ENCODE data around the gene VWF.
"Not testable (repeated sequence)": the region's sequence is repeated elsewhere in the genome, so short reads cannot be mapped to it uniquely, and the experiment has no call there.

The VWF gene

DNA sequence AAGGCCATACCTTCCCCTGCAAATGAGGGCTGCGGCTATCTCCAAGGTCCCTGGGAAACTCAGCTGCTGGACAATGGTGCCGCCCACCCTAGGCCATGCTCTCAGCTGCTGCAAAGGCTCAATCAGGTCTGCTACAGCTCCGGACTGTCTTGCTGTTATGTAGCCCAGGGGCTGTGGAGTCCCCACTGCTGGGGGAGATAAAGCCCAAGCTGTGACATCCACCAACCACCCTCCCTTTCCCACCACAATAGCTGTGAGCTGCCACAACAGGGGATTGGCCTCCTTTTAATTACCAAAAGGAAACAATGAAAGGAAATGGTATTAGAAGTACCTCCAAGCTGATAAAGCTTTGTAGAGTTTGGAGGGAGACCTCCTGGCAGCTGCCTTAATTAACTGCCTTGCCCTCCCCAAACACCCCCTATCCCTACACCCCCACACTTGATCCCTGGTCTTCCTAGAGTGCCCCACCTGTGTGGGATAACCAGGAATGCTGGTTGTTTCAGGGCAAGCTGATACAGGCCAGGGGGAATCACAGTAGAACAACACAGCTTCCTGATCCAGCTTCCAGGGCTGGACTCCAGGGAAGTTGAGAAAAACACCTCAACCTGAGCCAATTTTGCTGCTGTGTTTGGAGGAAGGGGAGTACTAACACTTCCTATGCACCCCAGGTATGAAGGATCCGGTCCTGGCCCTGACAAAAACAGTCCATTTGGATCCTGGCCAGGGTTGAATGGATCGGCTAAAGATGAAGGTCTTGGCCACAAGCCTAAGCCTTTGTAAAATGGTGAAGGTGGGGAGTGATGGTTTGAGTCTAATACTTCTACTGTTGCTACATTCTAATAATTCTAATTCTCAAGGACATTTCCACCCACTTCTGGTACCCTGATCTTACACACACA is at the start of gene VWF:
Gene VWF (minus strand): TSS at position 260 of the 899 bp plus-strand sequence. CDS start 1,474 bp downstream, outside the sequence.
- no peak for FAIRE-seq

DNA sequence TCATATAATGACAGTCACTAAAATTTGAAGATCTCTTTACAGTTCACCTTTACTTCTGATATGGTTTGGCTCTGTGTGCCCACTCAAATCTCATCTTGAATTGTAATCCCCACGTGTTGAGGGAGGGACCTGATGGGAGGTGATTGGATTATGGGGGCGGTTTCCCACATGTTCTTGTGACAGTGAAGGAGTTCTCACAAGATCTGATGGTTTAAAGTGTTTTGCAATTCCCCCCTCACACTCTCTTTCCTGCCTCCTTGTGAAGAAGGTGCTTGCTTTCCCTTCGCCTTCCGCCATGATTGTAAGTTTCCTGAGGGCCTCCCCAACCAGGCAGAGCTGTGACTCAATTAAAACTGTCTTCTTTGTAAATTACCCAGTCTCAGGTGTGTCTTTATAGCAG is 48.4 kb upstream of the VWF start:
- FAIRE-seq: no peak

DNA sequence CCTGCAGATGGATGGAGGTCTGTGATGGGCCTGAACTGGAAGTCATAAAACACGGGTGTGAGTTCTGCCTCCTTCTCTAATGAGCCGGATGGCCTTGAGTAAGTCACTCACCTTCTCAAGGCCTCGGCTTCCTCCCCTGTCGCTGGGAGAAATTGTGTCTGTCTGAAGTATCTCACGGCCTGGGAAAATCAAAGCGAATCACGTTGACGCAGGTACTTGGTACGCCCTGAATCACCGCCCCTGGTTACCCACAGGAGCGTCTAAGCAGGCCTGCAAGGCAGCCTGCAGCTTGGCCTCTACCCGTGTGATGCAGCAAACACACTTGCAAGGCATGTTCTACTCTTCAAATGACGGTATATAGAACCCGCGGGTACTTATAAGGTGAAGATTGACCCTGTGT is 47.6 kb upstream of the VWF start:
- no peak for FAIRE-seq

DNA sequence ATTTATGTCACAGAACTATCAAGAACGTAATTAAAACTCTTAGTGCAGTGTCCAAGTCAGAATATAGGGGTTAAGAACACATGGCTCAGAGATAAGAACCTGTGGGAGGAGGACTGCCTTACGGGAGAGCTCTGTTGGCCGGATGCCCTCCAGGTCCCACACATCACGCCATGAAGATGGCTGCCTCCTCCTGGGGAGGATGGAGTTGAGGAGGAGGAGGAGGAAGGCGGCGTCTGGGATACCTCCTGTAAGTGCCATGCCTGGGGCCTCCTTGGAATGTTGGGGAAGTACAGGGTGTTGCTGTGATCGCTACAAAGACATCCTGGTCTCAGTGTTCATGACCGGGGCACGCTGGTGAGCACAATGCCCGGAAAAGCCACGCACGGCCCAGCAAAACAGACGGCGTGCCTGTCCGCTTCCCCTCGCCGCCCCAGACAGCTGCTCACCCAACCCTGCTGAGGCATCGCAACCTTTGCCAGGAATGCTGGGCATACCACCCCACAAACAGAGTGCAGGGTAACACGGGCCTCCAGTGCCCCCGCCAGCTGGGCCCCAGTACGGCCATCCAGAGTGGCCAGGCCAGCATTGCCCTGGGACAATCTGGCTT is 47.0 kb upstream of the VWF start:
- FAIRE-seq: no peak

GRCh38 chr12:6167327-6168280 is 43.1 kb upstream of the VWF start:
- no peak for FAIRE-seq

DNA sequence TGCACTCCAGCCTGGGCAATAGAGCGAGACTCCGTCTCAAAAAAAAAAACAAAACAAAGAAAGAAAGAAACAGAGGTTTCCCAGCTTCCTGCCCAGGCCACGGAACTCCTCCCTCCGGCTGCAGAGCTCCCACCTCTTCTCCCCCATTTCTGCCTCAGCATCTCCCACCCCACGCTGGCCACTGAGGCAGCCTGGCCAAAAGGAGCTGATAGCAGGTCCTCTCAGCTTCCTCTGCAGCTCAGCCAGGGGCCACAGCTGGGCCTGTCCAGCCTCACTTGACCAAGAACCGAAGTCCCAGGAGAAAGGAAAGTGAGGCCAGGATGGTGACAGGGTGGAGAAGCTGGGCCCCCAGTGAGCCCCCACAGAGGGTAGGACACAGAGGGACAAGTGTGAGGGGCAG is 42.3 kb upstream of the VWF start:
- FAIRE-seq: no peak

- FAIRE-seq: no peak
These were observed 40.9 kb upstream of the VWF start for GRCh38 chr12:6165395-6165794.

DNA sequence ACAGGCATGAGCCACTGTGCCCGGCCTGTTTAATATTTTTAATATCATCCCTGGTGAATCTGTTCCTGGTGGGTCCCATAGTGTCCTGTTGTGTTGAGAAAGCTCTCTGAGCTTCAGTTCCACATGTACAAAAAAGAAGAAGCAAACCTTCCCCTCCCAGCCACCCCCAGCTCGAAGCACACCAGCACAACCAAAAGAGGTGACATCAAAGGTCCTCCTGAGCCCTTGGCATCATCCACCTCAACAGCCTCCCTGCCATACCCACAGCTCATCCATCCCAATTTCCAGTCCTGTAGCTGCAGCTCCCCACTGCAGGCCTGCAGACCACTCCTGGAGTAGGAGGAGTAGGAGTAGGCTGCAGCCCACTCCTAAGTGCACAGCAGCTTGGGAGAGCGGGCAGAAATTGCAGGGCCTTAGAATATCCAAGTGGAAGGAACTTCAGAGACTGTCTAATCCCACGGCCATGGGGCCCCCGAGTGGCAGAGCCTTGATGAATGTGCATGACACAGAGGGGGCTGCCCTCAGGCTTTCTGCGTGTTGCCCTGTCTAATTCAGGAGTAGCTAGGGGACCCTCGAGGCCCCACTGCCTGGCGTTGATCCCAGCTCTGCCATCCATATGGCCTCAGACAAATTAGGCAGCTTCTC is 39.1 kb upstream of the VWF start:
- FAIRE-seq: no peak

- no peak for FAIRE-seq
These were observed 36.8 kb upstream of the VWF start for GRCh38 chr12:6161124-6161882.

- not testable (repeated sequence) for FAIRE-seq
These were observed 35.7 kb upstream of the VWF start for GRCh38 chr12:6160049-6160649.

DNA sequence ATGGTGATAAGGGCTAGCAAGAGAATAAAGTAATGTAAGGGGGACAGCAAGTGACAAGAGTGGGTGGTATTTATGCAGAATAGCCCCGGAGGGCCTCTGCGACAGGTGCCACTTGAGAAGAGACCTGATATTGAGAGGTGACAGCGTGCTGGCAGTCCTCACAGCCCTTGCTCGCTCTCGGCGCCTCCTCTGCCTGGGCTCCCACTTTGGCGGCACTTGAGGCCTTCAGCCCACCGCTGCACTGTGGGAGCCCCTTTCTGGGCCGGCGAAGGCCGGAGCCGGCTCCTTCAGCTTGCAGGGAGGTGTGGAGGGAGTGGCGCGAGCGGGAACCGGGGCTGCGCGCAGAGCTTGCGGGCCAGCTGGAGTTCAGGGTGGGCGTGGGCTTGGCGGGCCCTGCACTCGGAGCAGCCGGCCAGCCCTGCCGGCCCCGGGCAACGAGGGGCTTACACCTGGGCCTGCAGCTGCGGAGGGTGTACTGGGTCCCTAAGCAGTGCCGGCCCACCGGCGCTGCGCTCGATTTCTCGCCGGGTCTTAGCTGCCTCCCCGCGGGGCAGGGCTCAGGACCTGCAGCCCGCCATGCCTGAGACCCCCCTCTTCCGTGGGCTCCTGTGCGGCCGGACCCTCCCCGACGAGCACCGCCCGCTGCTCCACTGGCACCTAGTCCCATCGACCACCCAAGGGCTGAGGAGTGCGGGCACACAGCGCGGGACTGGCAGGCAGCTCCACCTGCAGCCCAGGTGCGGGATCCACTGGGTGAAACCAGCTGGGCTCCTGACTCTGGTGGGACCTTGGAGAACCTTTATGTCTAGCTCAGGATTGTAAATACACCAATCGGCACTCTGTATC is 34.9 kb upstream of the VWF start:
- FAIRE-seq: not testable (repeated sequence)

- FAIRE-seq: no peak
These were observed 34.3 kb upstream of the VWF start for GRCh38 chr12:6158749-6159148.

- no peak for FAIRE-seq
These were observed 33.8 kb upstream of the VWF start for GRCh38 chr12:6158255-6158654.

- no peak for FAIRE-seq
These were observed 33.0 kb upstream of the VWF start for GRCh38 chr12:6157482-6157881.

DNA sequence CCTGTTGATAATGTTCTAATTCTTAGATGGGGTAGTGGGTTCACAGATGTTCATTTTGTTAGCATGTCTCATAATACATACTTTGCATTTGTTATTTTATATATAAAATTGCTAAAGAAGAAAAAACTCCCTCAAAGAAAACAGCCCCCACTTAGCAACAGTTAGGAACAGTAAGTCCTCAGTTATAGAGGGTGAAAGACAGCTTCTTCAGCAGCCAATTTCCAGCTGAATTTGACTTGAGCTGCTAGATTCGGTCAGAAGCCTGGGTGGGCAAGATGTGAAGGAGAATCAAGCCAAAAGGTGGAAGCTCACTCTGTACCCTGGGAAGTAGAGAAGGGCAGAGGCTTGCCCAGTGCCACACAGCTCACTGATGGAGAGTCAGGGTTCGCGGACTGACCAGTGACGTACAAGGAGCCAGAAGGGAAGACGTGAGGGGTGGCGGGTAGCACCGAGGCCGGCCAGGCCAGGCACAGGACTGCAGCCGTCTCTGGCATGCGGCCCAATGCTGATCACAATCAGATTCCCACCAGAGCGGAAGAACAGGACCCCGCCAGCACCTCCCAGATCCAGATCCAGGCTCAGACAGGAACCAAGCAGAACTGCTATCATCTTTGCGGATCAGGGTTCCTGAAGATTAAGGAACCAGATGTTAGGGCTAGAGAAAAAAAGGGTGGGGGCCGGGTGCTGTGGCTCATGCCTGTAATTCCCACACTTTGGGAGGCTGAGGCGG is 30.4 kb upstream of the VWF start:
- FAIRE-seq: no peak

DNA sequence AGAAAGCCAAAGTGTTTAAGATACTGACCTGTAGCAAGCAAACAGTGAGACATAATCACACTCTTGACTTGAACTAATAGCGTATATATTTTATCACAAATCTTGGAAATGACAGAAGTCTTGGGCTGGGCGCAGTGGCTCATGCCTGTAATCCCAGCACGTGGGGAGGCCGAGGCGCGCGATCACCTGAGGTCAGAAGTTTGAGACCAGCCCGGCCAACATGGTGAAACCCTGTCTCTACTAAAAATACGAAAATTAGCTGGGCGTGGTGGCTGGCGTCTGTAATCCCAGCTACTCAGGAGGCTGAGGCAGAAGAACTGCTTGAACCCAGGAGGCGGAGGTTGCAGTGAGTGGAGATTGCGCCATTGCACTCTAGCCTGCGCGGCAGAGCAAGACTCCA is 24.3 kb upstream of the VWF start:
- FAIRE-seq: not testable (repeated sequence)

DNA sequence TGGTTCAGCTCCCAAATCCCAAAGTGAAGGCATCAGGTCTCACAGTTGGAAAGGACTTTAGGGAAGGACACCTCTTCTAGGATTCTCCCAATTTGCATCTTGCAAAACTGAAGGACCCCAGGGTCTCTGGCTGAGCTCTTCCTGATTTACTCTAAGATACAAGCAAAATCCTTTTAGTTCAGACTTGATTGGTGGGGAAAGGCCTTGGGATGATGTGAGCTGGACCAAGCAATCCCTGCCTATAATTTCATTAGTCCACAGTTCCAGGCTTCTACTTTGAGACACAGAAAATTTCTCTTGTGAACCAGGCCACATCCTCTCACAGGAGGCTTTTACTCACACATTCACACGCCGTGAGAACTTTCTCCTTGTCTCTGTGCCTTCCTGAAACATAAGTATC is 23.6 kb upstream of the VWF start:
- FAIRE-seq: no peak

DNA sequence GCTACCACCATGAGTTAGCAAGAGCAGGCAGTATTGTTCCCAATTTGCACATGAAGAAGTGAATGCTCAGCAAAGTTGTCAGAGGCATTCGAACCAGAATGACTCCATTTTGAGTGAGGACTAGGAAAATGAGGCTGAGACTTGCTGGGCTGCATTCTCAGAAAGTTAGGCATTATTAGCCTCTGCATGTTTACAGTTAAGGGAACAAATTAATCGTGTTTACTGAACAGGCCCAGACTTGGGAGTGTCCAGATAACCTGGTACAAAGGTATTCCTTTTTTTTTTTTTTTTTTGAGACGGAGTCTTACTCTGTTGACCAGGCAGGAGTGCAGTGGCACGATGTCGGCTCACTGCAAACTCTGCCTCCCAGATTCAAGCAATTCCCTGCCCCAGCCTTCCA is 22.5 kb upstream of the VWF start:
- no peak for FAIRE-seq

- no peak for FAIRE-seq
These were observed 22.0 kb upstream of the VWF start for GRCh38 chr12:6146509-6146908.

DNA sequence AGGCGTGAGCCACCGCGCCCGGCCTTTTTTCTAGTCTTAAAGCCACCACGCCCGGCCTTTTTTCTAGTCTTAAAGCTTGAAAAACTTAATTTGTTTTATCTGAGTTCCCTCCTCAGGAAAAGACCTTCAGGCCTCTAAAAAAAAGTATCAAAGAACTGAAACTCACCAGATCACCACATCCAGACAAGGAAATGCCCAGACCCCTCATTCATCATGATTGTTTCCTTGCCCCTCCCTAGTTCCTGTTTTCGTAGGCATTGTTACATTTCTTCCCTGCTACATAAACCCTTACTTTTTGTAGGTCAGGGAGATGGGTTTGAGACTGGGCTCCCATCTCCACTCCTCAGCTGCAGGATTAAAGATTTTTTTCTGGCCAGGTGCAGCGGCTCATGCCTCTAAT is 21.1 kb upstream of the VWF start:
- no peak for FAIRE-seq

Measured in endometrium (tissue), 2 donors.